ENCODE results near the gene IL1F10.
"Not testable (repeated sequence)": the region's sequence is repeated elsewhere in the genome, so short reads cannot be mapped to it uniquely, and the experiment has no call there.

IL1F10 gene

GRCh38 chr2:113084249-113085000, 16.7 kb downstream of the IL1F10 start:
- no peak for DNase-seq

GRCh38 chr2:113085542-113085941, 17.8 kb downstream of the IL1F10 start:
- no peak for DNase-seq

GRCh38 chr2:113088213-113088992, 20.6 kb downstream of the IL1F10 start:
- no peak for DNase-seq

- DNase-seq, result no peak
Measured at GRCh38 chr2:113089916-113090315, 22.1 kb downstream of the IL1F10 start.

GRCh38 chr2:113091231-113091896, 23.6 kb downstream of the IL1F10 start:
- DNase-seq, result no peak

- DNase-seq, result no peak
Measured at GRCh38 chr2:113092864-113093612, 25.3 kb downstream of the IL1F10 start.

- no peak for DNase-seq
Measured at GRCh38 chr2:113093613-113093977, 25.8 kb downstream of the IL1F10 start.

- not testable (repeated sequence) for DNase-seq
Measured at GRCh38 chr2:113096306-113096705, 28.5 kb downstream of the IL1F10 start.

GRCh38 chr2:113096842-113097618, 29.3 kb downstream of the IL1F10 start:
- not testable (repeated sequence) for DNase-seq

- DNase-seq, result no peak
Measured at GRCh38 chr2:113098041-113098440, 30.3 kb downstream of the IL1F10 start.

GRCh38 chr2:113098532-113098931, 30.8 kb downstream of the IL1F10 start:
- DNase-seq, result no peak

GRCh38 chr2:113102133-113102532, 34.4 kb downstream of the IL1F10 start:
- no peak for DNase-seq

GRCh38 chr2:113103277-113103676, 35.5 kb downstream of the IL1F10 start:
- DNase-seq, result no peak

- no peak for DNase-seq
Measured at GRCh38 chr2:113104054-113104611, 36.4 kb downstream of the IL1F10 start.

GRCh38 chr2:113105047-113105785, 37.4 kb downstream of the IL1F10 start:
- no peak for DNase-seq

- DNase-seq, result no peak
Measured at GRCh38 chr2:113111121-113111520, 43.4 kb downstream of the IL1F10 start.

- no peak for DNase-seq
Measured at GRCh38 chr2:113111823-113112287, 44.1 kb downstream of the IL1F10 start.

GRCh38 chr2:113112441-113112840, 44.7 kb downstream of the IL1F10 start:
- DNase-seq, result no peak

- DNase-seq, result no peak
Measured at GRCh38 chr2:113112871-113113270, 45.1 kb downstream of the IL1F10 start.

GRCh38 chr2:113113807-113114206, 46.0 kb downstream of the IL1F10 start:
- no peak for DNase-seq
